NCI-H2227 treated with DMSO at 0.1 percent for 48 hours (cell line): ENCODE data around the gene RIN3.

Source experiments
- DNase-seq: peaks from one replicate; lab custom pipeline; 2025; lab: John Stamatoyannopoulos, UW

The RIN3 gene

GRCh38 chr14:92578511-92578910 is 64.9 kb downstream of the RIN3 start:
- no peak for DNase-seq

DNA sequence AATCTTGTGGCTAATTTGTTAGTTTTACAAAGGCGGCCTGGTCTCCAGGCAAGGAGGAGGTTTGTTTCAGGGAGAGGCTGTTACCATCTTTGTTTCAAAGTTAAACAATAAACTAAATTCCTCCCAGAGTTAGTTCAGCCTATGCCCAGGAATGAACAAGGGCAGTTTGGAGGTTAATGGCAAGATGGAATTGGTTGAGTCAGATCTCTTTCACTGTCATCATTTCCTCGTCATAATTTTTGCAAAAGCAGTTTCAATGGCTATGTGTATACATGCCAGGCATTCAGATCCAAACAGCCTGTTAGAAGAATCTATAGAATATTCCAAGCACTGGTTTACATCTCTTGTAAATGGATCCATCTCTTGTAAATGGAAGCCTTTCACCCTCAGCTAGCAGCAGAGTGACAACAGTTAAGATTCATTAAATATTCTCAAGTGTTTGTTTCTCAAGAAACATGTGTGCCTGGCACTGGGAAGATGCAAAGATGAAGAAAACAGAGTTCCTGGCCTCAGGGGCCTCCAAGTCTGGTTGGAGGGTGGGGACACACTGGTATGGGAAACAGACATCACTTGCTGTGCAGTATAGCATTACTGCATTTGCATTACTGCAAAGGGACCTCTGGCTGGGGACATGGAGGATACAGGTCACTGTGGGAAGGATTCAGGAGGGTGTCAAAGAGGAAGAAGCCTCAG is 65.8 kb downstream of the RIN3 start:
- DNase-seq: no peak

- DNase-seq: no peak
Observed at GRCh38 chr14:92581206-92581605, 67.6 kb downstream of the RIN3 start.

- DNase-seq: no peak
Observed at GRCh38 chr14:92581966-92582566, 68.5 kb downstream of the RIN3 start.

DNA sequence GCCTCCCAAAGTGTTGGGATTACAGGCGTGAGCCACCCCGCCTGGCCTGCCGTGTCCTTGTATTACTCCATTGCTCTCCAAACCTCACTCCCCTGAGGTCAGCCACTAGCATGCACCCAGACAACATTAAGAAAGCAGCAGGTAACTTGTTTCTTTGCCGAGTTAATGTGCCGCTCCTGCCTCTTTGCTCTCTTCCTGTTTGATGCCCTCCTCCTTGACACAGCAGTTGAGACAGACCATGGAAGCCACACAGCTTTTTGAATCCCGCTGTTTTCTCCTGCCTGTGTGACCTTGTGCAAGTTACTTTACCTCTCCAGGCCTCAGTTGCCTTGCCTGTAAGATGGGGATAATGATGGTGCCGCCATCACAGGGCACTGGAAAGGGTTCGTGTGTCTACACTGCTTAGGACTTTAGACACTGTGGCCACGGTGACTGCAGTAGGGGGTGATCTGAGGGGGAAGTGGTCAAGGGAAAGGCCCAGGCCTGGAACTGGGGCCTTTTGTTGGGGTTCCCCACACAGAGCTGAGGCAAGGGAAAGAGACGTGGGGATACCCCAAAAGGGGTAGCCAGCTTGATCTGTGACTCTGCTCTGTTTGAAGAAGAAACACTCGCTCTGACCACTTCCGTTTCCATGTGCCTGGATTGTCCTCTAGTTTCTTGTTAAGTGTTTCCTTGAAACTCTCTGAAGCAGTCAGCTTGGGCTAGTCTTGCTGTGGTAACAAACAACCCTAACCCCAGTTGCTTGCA is 69.3 kb downstream of the RIN3 start:
- DNase-seq: no peak

- DNase-seq: no peak
Observed at GRCh38 chr14:92584220-92584619, 70.6 kb downstream of the RIN3 start.

GRCh38 chr14:92584816-92585215 is 71.2 kb downstream of the RIN3 start:
- DNase-seq: no peak

- DNase-seq: no peak
Observed at GRCh38 chr14:92585981-92586937, 72.7 kb downstream of the RIN3 start.

- DNase-seq: no peak
Observed at GRCh38 chr14:92586963-92587699, 73.5 kb downstream of the RIN3 start.

GRCh38 chr14:92587700-92588085 is 74.1 kb downstream of the RIN3 start:
- no peak for DNase-seq

GRCh38 chr14:92589213-92589852 is 75.8 kb downstream of the RIN3 start:
- no peak for DNase-seq

DNA sequence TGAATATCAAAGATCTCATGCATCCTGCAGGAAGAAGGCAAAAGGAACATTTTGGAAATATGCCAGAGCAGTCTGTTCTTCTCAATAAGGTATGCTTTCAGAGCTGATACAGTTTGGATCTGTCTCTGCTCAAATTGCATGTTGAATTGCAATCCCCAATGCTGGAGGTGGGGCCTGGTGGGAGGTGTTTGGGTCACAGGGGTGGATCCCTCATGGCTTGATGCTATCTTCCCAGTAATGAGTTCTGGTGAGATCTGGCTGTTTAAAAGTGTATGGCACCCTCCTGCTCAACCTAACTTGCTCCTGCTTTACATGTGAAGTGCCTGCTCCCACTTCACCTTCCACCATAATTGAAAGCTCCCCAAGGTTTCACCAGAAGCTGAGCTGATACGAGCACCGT is 76.6 kb downstream of the RIN3 start:
- DNase-seq: no peak

DNA sequence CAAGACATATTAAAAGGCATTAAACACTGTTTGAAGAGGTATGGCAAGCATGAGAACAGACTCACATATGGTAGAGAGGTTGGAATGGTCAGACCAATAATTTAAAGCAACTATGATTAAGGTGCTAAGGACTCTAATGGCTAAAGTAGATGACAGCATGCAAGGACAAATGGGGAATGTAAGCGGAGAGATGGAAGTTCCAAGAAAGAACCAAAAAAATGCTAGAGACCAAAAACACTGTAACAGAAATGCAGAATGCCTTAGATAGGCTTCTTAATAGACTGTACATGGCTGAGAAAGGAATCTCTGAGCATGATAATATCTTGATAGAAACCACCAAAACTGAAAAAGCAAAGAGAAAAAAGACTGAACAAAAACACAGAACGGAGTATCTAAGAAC is 77.4 kb downstream of the RIN3 start:
- DNase-seq: no peak

GRCh38 chr14:92591346-92591745 is 77.8 kb downstream of the RIN3 start:
- no peak for DNase-seq

DNA sequence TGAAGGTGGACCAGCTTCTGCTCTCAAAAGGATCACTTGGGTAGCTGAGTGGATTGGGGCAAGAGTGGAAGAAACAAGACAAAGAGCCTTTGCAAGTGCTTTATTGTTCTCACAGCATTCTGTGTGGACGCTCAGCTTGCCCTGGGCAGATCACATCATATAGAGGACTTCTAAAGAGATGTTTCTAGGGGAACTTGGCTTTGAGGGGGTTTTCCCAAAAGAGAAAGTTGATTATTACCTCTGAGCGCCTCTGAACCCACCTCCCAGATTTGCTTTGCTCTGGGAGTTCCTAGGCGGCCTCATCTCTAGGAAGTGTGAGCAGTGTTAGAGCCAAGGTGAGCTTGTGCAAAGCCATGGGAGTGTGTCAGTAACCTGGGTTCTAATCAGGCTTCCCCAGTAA is 81.7 kb downstream of the RIN3 start:
- DNase-seq: no peak

DNA sequence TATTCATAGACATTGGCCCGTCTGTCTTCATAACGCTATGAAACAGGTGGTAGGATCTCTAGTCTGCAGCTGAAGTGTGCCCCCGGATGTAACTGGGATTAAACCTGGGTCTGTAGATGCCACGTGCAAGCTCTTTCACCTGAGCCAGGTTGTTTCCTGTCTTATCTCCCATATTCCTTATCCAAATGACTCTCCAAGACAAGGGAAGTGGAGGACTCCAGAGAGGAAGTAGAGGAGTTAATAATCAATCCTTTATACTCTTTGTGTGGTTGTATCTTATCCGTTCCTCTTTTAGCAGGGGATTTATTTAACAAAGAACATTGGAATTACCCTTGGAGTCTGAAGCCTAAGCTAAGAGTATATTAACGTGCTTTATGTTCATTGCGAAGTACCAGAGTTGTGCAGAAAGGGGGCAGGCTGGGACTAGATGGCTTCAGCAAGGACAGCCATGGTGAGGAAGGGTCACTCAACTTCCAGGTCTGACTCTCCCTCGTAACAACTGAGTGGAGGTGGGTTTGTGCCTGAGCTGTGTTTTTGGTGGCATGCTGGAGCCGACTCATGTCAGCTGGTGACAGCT is 82.8 kb downstream of the RIN3 start:
- no peak for DNase-seq

GRCh38 chr14:92597906-92598905 is 84.6 kb downstream of the RIN3 start:
- no peak for DNase-seq

GRCh38 chr14:92599811-92600210 is 86.2 kb downstream of the RIN3 start:
- DNase-seq: no peak

- no peak for DNase-seq
Observed at GRCh38 chr14:92600318-92601053, 86.9 kb downstream of the RIN3 start.
